ENCODE measurements around the gene MDFI.

The MDFI gene

DNA sequence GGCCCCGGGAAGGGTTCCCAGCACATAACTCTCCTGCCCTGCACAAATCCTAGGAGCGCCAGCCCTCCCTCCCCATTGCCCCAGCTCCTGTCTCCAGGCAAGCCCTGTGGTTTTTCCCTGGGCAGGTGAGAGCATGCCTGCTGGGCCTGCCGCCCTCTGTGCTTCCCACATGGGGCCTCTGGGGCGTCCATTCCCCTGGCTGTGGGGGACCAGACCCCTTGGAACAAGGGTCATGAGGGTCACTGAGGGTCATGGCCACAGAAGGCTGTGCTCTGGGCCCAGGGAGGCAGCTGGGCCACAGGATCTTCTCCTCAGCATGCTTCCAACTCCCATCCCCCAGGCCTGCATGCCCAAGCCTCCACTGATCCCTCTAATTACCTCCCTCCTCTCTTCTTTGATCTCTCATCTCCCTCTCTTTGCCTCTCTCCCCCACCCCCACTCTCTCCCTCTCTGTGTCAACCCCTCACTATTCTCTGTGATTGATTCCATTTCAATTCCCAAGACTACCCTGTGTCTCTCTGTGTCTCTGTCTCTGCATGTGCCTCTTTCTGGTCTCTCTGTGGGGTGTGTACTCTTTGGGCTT is 6.1 kb downstream of the MDFI start:
- no peak overlapping the region for H3K27ac ChIP-seq (ENCODE audit: low read depth, low read length, poor library complexity, severe bottlenecking)
- peaks cover 4% of the 10 kb centered on the region; the same call in 1 of the 2 replicates for H3K27me3 ChIP-seq (ENCODE audit: insufficient read depth, low read length)
- H3K4me3 ChIP-seq (ENCODE audit: low read depth, low read length, poor library complexity, severe bottlenecking): no peak overlapping the region
- H3K79me2 ChIP-seq (ENCODE audit: insufficient read depth, low read length): no peaks in the 10 kb centered on the region
- no peak for TF ChIP-seq CTCF (IDR thresholded peaks at IDR 0.05; ENCODE audit: low read length)
- no peak for TF ChIP-seq EZH2 (IDR thresholded peaks at IDR 0.05; ENCODE audit: borderline replicate concordance, low read length)
- no peaks in the 10 kb centered on the region for H3K4me1 ChIP-seq (ENCODE audit: insufficient read depth, low read length, severe bottlenecking)
- H2AFZ ChIP-seq (ENCODE audit: low read length): no peak overlapping the region
- no peaks in the 10 kb centered on the region for H3K9me3 ChIP-seq (ENCODE audit: low read length)
- H3K9me2 ChIP-seq (ENCODE audit: low read depth, low read length): no peaks in the 10 kb centered on the region
- no peak overlapping the region for H3K4me2 ChIP-seq (ENCODE audit: low read length)
- H3F3A ChIP-seq (ENCODE audit: insufficient read depth, low read length): no peaks in the 10 kb centered on the region
- no peaks in the 10 kb centered on the region for H4K20me1 ChIP-seq (ENCODE audit: insufficient read depth, low read length)
- no peaks in the 10 kb centered on the region for H3K36me3 ChIP-seq (ENCODE audit: insufficient read depth, low read length)
- H3K9ac ChIP-seq (ENCODE audit: low read length): no peak overlapping the region

- Histone ChIP-seq H3K4me2 (ENCODE audit: low read length) (no peak overlapping the region), H3F3A (ENCODE audit: insufficient read depth, low read length) (no peaks in the 10 kb centered on the region), H3K27me3 (ENCODE audit: insufficient read depth, low read length) (peaks cover 4% of the 10 kb centered on the region; the same call in 1 of the 2 replicates), H3K79me2 (ENCODE audit: insufficient read depth, low read length) (no peaks in the 10 kb centered on the region), H3K9me3 (ENCODE audit: low read length) (no peaks in the 10 kb centered on the region), H3K4me1 (ENCODE audit: insufficient read depth, low read length, severe bottlenecking) (no peaks in the 10 kb centered on the region), H3K27ac (ENCODE audit: low read depth, low read length, poor library complexity, severe bottlenecking) (no peak overlapping the region), H3K4me3 (ENCODE audit: low read depth, low read length, poor library complexity, severe bottlenecking) (no peak overlapping the region), H3K9ac (ENCODE audit: low read length) (no peak overlapping the region), H2AFZ (ENCODE audit: low read length) (no peak overlapping the region), H3K36me3 (ENCODE audit: insufficient read depth, low read length) (no peaks in the 10 kb centered on the region), H4K20me1 (ENCODE audit: insufficient read depth, low read length) (no peaks in the 10 kb centered on the region), H3K9me2 (ENCODE audit: low read depth, low read length) (no peaks in the 10 kb centered on the region)
- no peak for TF ChIP-seq EZH2 (IDR thresholded peaks at IDR 0.05; ENCODE audit: borderline replicate concordance, low read length)
- no peak for TF ChIP-seq CTCF (IDR thresholded peaks at IDR 0.05; ENCODE audit: low read length)
Observed at GRCh38 chr6:41645007-41645618, 6.8 kb downstream of the MDFI start.

- no peaks in the 10 kb centered on the region for H3K79me2 ChIP-seq (ENCODE audit: insufficient read depth, low read length)
- TF ChIP-seq CTCF (IDR thresholded peaks at IDR 0.05; ENCODE audit: low read length): no peak
- TF ChIP-seq EZH2 (IDR thresholded peaks at IDR 0.05; ENCODE audit: borderline replicate concordance, low read length): no peak
- no peaks in the 10 kb centered on the region for H3F3A ChIP-seq (ENCODE audit: insufficient read depth, low read length)
- H4K20me1 ChIP-seq (ENCODE audit: insufficient read depth, low read length): no peaks in the 10 kb centered on the region
- H3K4me1 ChIP-seq (ENCODE audit: insufficient read depth, low read length, severe bottlenecking): no peaks in the 10 kb centered on the region
- H3K4me3 ChIP-seq (ENCODE audit: low read depth, low read length, poor library complexity, severe bottlenecking): no peak overlapping the region
- no peaks in the 10 kb centered on the region for H3K36me3 ChIP-seq (ENCODE audit: insufficient read depth, low read length)
- no peak overlapping the region for H2AFZ ChIP-seq (ENCODE audit: low read length)
- H3K9me2 ChIP-seq (ENCODE audit: low read depth, low read length): no peaks in the 10 kb centered on the region
- no peak overlapping the region for H3K4me2 ChIP-seq (ENCODE audit: low read length)
- no peak overlapping the region for H3K27ac ChIP-seq (ENCODE audit: low read depth, low read length, poor library complexity, severe bottlenecking)
- no peak overlapping the region for H3K9ac ChIP-seq (ENCODE audit: low read length)
- H3K9me3 ChIP-seq (ENCODE audit: low read length): no peaks in the 10 kb centered on the region
- H3K27me3 ChIP-seq (ENCODE audit: insufficient read depth, low read length): peaks cover 4% of the 10 kb centered on the region; the same call in 1 of the 2 replicates
Observed at GRCh38 chr6:41646026-41646795, 7.9 kb downstream of the MDFI start.

Data from OCI-LY1 (cell line).